GM19351 (cell line): Measurements from ENCODE around the gene GABRE.
"Not testable (repeated sequence)": the region's sequence is repeated elsewhere in the genome, so short reads cannot be mapped to it uniquely, and the experiment has no call there.

Experiments used
- ATAC-seq: cut with Tn5 transposase; IDR thresholded peaks from one replicate; pipeline ENCODE4 v1.9.1; 2021; ENCODE audit warnings: mild to moderate bottlenecking, moderate library complexity; ENCODE audit not compliant: unreplicated experiment

The GABRE gene

GRCh38 chrX:151970661-151971060 is 3.8 kb downstream of the GABRE start:
- ATAC-seq: no peak

GRCh38 chrX:151970027-151970426 is 4.4 kb downstream of the GABRE start:
- ATAC-seq: no peak

- no peak for ATAC-seq
Observed at GRCh38 chrX:151966236-151966635, 8.2 kb downstream of the GABRE start.

DNA sequence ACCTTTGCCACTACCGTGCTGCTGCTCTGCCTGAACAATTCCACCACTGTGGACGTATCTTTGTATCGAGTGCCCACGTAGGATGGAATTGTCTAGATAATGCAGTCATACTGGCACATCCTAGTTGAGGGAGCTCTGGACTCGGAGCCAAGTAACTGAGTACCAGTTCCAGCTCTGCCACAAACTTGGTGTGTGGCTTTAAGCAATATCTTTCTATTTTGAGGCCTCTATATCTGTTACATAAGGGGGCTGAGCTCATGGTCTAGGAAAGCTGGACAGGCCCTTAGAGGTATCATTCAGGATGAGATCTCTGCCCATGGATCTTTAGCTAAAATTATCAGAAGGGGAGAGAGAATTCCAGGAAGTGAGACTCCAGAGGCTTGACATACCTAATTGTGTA is 12.4 kb downstream of the GABRE start:
- ATAC-seq: no peak

DNA sequence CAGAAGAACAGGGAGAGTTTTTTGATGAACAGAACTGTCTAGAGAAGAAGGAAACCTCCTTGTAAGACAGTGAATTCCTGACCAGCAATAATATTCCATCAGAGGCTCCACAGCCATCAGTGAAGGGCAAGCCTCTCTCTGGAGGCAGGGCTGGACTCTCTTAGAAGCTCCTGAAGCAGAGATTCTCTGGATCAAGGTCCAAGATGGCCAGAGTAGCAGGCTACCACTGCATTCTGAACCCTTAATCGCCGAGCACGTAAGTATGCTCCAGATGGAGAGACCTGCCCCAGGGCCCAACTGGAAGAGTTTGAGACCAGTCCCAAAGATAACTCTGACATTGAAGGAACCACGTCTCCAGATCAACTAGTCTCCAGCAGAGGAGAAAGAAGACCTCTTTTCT is 16.4 kb downstream of the GABRE start:
- ATAC-seq: no peak

GRCh38 chrX:151954730-151955129 is 19.7 kb downstream of the GABRE start:
- no peak for ATAC-seq

GRCh38 chrX:151938172-151938571 is 36.3 kb downstream of the GABRE start:
- no peak for ATAC-seq

DNA sequence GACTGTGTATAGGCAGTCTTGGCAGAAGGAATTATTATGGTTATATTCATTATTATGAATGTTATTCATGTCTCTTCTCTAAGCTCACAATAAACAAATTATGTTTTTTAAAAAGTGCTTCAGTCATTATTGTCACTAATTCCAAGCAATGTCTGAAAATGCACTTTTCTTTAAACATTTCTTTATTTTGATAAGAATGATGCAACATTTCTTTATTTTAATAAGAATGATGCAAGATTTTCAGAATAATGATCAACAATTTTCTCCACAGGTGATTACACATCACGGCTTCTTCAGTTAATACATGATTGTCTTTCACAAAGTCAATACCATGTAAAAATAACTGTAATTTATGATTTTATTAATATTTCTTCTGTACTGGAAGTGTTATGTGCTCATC is 39.1 kb downstream of the GABRE start:
- no peak for ATAC-seq

DNA sequence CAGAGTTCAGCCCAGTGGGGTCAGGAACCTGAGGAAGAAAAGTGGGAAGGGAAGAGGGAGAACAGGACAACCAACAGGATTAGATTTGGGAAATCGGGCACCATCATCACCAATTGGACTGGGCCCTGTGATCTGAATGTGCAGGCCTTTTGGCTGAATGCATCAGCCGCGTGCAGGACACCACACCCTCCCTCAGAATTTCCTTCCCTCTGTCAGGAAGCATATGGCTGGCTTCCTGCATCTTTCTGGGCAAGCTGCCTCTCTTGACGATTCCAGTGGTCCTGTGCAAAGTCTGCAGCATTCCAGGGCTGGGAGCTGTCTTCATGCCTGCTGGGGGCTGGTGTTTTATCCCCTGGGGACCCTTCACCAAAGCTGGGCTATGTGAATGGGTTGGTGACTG is 45.4 kb downstream of the GABRE start:
- ATAC-seq: no peak

- ATAC-seq: no peak
Observed at GRCh38 chrX:151923648-151924047, 50.8 kb downstream of the GABRE start.

GRCh38 chrX:151922692-151923091 is 51.8 kb downstream of the GABRE start:
- no peak for ATAC-seq

GRCh38 chrX:151921866-151922265 is 52.6 kb downstream of the GABRE start:
- no peak for ATAC-seq

- no peak for ATAC-seq
Observed at GRCh38 chrX:151921292-151921691, 53.2 kb downstream of the GABRE start.

DNA sequence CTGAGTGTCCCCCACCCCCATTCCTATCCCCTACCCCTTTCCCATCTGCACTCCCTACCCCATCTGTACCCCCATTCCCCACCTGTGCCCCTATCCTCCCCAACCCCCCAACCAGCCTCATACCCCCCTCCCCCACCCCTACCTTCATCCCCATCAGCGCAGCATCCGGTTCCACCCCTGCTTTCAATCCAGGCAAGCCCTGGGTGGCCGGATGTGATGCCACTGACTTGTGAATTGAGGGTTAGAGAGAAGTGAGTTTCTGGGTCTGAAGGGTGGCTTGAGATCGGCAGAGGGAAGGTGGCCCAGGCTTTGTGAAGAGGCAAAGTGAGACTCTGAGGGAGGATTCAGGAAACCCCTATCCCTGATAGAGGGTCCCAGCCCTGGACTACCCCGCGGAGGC is 53.9 kb downstream of the GABRE start:
- ATAC-seq: no peak

GRCh38 chrX:151920101-151920500 is 54.4 kb downstream of the GABRE start:
- no peak for ATAC-seq

DNA sequence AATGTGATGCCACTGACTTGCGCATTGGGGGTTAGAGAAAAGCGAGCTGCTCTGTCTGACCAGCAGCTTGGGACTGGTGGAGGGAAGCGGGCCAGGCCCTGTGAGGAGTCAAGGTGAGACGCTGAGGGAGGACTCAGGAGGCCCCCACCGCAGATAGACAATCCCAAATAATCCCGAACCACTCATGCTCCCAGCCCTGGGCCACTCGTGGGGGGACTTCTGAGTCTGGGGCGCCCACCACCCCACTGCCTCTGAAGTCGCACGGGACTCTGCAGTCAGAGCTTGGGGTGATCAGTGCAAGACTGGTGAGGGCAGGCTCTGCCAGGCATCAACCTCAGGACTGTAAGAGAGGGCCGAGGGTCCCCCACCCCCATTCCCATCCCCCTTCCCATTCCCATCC is 54.9 kb downstream of the GABRE start:
- ATAC-seq: no peak

- not testable (repeated sequence) for ATAC-seq
Observed at GRCh38 chrX:151918736-151919135, 55.7 kb downstream of the GABRE start.

- ATAC-seq: no peak
Observed at GRCh38 chrX:151912780-151913179, 61.7 kb downstream of the GABRE start, which contains the start of gene MAGEA4. Gene MAGEA4 (plus strand): TSS chrX:151912889. CDS start chrX:151923665, 10,776 bp downstream.

GRCh38 chrX:151912221-151912620 is 62.3 kb downstream of the GABRE start:
- no peak for ATAC-seq

DNA sequence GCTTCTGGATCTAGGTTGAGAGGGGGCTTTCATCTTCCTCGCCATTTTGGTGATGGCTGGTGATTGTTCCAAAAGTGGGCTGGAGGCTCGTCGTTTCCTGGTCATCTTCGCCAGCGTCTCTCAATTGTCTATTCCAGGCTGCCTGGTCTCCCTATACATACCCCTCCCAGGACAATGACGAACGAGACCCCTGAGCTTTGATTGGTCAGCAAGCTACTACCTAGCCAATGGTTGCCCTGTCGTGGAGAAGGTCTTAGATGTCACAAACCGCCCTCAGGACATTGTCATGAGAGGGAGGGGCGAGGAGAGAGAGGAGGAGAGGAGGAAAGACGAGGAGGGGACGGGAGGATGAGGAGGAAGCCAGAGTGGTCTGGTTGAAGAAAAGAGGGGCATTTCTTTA is 69.5 kb downstream of the GABRE start:
- no peak for ATAC-seq
